H9 (cell line): ENCODE measurements around the gene SCLY. TPM values are rescaled to one million over a fixed set of nuclear protein-coding genes. Genes with fewer than 3 reads are reported as not detected.

Experiments
- DNase-seq: peaks from one replicate; pipeline ENCODE4 v3.0.0-alpha.2; 2017
- H2AFZ ChIP-seq: one replicate; pipeline ENCODE4 v1.6.1; 2013; ENCODE audit warnings: mild to moderate bottlenecking, low read length, control low read depth, moderate library complexity
- H2AK5ac ChIP-seq: 2 replicates; pipeline ENCODE4 v1.6.1; 2013; ENCODE audit warnings: low read length, control low read depth, mixed read lengths; ENCODE audit not compliant: insufficient read length
- H2BK120ac ChIP-seq: one replicate; pipeline ENCODE4 v1.6.1; 2013; ENCODE audit warnings: low read depth, mild to moderate bottlenecking, low read length, control low read depth, inconsistent platforms; ENCODE audit not compliant: poor library complexity, severe bottlenecking
- H2BK12ac ChIP-seq: 2 replicates; pipeline ENCODE4 v1.6.1; 2013; ENCODE audit warnings: low read length, control low read depth, mixed read lengths, low read depth; ENCODE audit not compliant: insufficient read length
- H2BK15ac ChIP-seq: 2 replicates; pipeline ENCODE4 v1.6.1; 2013; ENCODE audit warnings: low read depth, low read length, control low read depth
- H2BK20ac ChIP-seq: one replicate; pipeline ENCODE4 v1.6.1; 2013; ENCODE audit warnings: low read depth, mild to moderate bottlenecking, low read length, control low read depth, inconsistent platforms; ENCODE audit not compliant: poor library complexity, severe bottlenecking
- H2BK5ac ChIP-seq: 2 replicates; pipeline ENCODE4 v1.6.1; 2013; ENCODE audit warnings: low read length, control low read depth, mixed read lengths; ENCODE audit not compliant: insufficient read length
- H3K14ac ChIP-seq: 2 replicates; pipeline ENCODE4 v1.6.1; 2013; ENCODE audit warnings: low read length, control low read depth; ENCODE audit not compliant: insufficient read depth
- H3K18ac ChIP-seq: 2 replicates; pipeline ENCODE4 v1.6.1; 2013; ENCODE audit warnings: low read depth, mild to moderate bottlenecking, mixed read lengths, low read length, control low read depth; ENCODE audit not compliant: insufficient read length
- H3K23ac ChIP-seq: 2 replicates; pipeline ENCODE4 v1.6.1; 2013; ENCODE audit warnings: low read length, control low read depth, mixed read lengths, low read depth; ENCODE audit not compliant: insufficient read length
- H3K23me2 ChIP-seq: 2 replicates; pipeline ENCODE4 v1.6.1; 2013; ENCODE audit warnings: low read depth, mild to moderate bottlenecking, mixed read lengths, low read length, control low read depth; ENCODE audit not compliant: insufficient read length, poor library complexity, severe bottlenecking
- H3K27ac ChIP-seq: 2 replicates; pipeline ENCODE4 v1.5.1; 2013; ENCODE audit warnings: low read length, control low read depth, mixed read lengths, low read depth; ENCODE audit not compliant: insufficient read length
- H3K27me3 ChIP-seq: 2 replicates; pipeline ENCODE4 v1.6.1; 2013; ENCODE audit warnings: low read length, control low read depth, inconsistent platforms; ENCODE audit not compliant: insufficient read depth
- H3K4ac ChIP-seq: 2 replicates; pipeline ENCODE4 v1.6.1; 2013; ENCODE audit warnings: low read depth, mild to moderate bottlenecking, control low read depth, inconsistent platforms, low read length, moderate library complexity
- H3K4me1 ChIP-seq: 2 replicates; pipeline ENCODE4 v1.6.1; 2013; ENCODE audit warnings: low read length, control low read depth, inconsistent platforms; ENCODE audit not compliant: insufficient read depth
- H3K4me2 ChIP-seq: 2 replicates; pipeline ENCODE4 v1.6.1; 2013; ENCODE audit warnings: low read length, control low read depth, mixed read lengths; ENCODE audit not compliant: insufficient read length, insufficient read depth
- H3K56ac ChIP-seq: 2 replicates; pipeline ENCODE4 v1.6.1; 2013; ENCODE audit warnings: low read depth, mild to moderate bottlenecking, mixed read lengths, low read length, control low read depth; ENCODE audit not compliant: insufficient read length
- H3K79me1 ChIP-seq: 2 replicates; pipeline ENCODE4 v1.6.1; 2013; ENCODE audit warnings: low read depth, mild to moderate bottlenecking, moderate library complexity, low read length, control low read depth, inconsistent platforms; ENCODE audit not compliant: insufficient read depth, poor library complexity, severe bottlenecking
- H3K79me2 ChIP-seq: 2 replicates; pipeline ENCODE4 v1.6.1; 2013; ENCODE audit warnings: low read length, control low read depth, inconsistent platforms; ENCODE audit not compliant: insufficient read depth
- H3K9ac ChIP-seq: 2 replicates; pipeline ENCODE4 v1.6.1; 2013; ENCODE audit warnings: low read length, control low read depth, mixed read lengths; ENCODE audit not compliant: insufficient read length; ENCODE audit errors: extremely low read depth
- H3K9me3 ChIP-seq: one replicate; pipeline ENCODE4 v1.6.1; 2013; ENCODE audit warnings: low read depth, low read length, inconsistent platforms; ENCODE audit not compliant: control insufficient read depth
- H3T11ph ChIP-seq: one replicate; pipeline ENCODE4 v1.6.1; 2013; ENCODE audit warnings: mild to moderate bottlenecking, low read length, control low read depth, inconsistent platforms
- H4K20me1 ChIP-seq: one replicate; pipeline ENCODE4 v1.6.1; 2013; ENCODE audit not compliant: control insufficient read depth, insufficient read length, insufficient read depth
- H4K5ac ChIP-seq: 2 replicates; pipeline ENCODE4 v1.6.1; 2013; ENCODE audit warnings: low read depth, mild to moderate bottlenecking, mixed read lengths, low read length, control low read depth; ENCODE audit not compliant: insufficient read length
- H4K8ac ChIP-seq: replicated peaks from 2 replicates; pipeline ENCODE4 v1.6.1; 2013; ENCODE audit warnings: low read length, control low read depth, mixed read lengths, low read depth; ENCODE audit not compliant: insufficient read length
- H4K91ac ChIP-seq: 2 replicates; pipeline ENCODE4 v1.6.1; 2013; ENCODE audit warnings: low read depth, mild to moderate bottlenecking, moderate library complexity, mixed read lengths, low read length, control low read depth; ENCODE audit not compliant: insufficient read length
- H3K27ac Mint-ChIP-seq, 3 experiments: 2 replicates in 2 of 3; 3 replicates in 1 of 3; pipeline ENCODE4 v1.8.0; 2020 to 2021; ENCODE audit warnings: mixed read lengths in 3 of 3, mild to moderate bottlenecking in 1 of 3, moderate library complexity in 1 of 3
- H3K27me3 Mint-ChIP-seq: 2 replicates; pipeline ENCODE4 v1.8.0; 2021; ENCODE audit warnings: low read depth, mild to moderate bottlenecking, moderate library complexity, mixed read lengths
- H3K36me3 Mint-ChIP-seq, 3 experiments: 2 replicates in 2 of 3; 3 replicates in 1 of 3; pipeline ENCODE4 v1.8.0; 2020 to 2021; ENCODE audit warnings: low read depth in 3 of 3, mixed read lengths in 3 of 3; ENCODE audit not compliant: insufficient read depth in 1 of 3
- H3K4me1 Mint-ChIP-seq, 2 experiments: 2 replicates each; pipeline ENCODE4 v1.8.0; 2020; ENCODE audit warnings: mixed read lengths in 2 of 2
- H3K4me3 Mint-ChIP-seq, 2 experiments: 2 replicates in 1 of 2; 3 replicates in 1 of 2; pipeline ENCODE4 v1.8.0; 2020 to 2021; ENCODE audit warnings: mild to moderate bottlenecking in 2 of 2, mixed read lengths in 2 of 2, moderate library complexity in 1 of 2
- H3K9me3 Mint-ChIP-seq, 2 experiments: 2 replicates in 1 of 2; 3 replicates in 1 of 2; pipeline ENCODE4 v1.8.0; 2020; ENCODE audit warnings: mild to moderate bottlenecking in 2 of 2, mixed read lengths in 2 of 2, moderate library complexity in 1 of 2
- CTCF ChIP-seq: fragments of 200-600 bp; sonication (generic); conservative IDR thresholded peaks from 3 replicates; pipeline ENCODE4 v1.8.0; 2021; ENCODE audit warnings: antibody characterized with exemption, mild to moderate bottlenecking
- WGBS: extraction: QIAGEN DNeasy Blood & Tissue Kit; methylation state at CpG from one replicate; pipeline ENCODE4 v1.1.7; 2013; ENCODE audit warnings: missing lambda C conversion rate, low lambda C conversion rate, mixed read lengths; ENCODE audit not compliant: insufficient read length; ENCODE audit errors: extremely low coverage; 5-methylcytosine and 5-hydroxymethylcytosine counted together
- total RNA-seq: library from RNA; stranded (reverse); gene quantifications from 2 replicates; pipeline ENCODE4 v1.2.1, GENCODE V29; 2021

Gene SCLY
- total RNA-seq, 1 experiment from 2014 or later = 55.3 TPM

GRCh38 chr2:238038203-238038602 lies 22.6 kb upstream of the SCLY start:
- Histone ChIP-seq H4K5ac (no peak overlapping the region), H3K27me3 (no peaks in the 10 kb centered on the region), H2BK120ac (no peak overlapping the region), H3K79me1 (no peaks in the 10 kb centered on the region), H2BK5ac (no peak overlapping the region), H4K20me1 (no peaks in the 10 kb centered on the region), H2AK5ac (no peak overlapping the region), H3K14ac (no peak overlapping the region), H3K4ac (no peak overlapping the region), H2BK12ac (no peak overlapping the region), H3K18ac (no peak overlapping the region), H3T11ph (no peak overlapping the region), H2AFZ (no peak overlapping the region), H3K4me2 (no peak overlapping the region), H4K8ac (no peak overlapping the region), H4K91ac (no peak overlapping the region), H3K9me3 (no peaks in the 10 kb centered on the region), H2BK20ac (no peak overlapping the region), H3K23me2 (no peaks in the 10 kb centered on the region), H3K23ac (no peak overlapping the region), H3K56ac (no peak overlapping the region), H3K27ac (no peak overlapping the region), H3K4me1 (no peaks in the 10 kb centered on the region), H3K9ac (no peak overlapping the region), H3K79me2 (no peaks in the 10 kb centered on the region), H2BK15ac (no peak overlapping the region)
- no peaks in the 10 kb centered on the region for H3K27me3 Mint-ChIP-seq
- DNase-seq = no peak
- H3K4me1 Mint-ChIP-seq = no peaks in the 10 kb centered on the region
- H3K36me3 Mint-ChIP-seq = peaks cover 19 to 70% (median 30%) of the 10 kb centered on the region in 3 experiments; a peak in 6 of 7 replicates
- no peaks in the 10 kb centered on the region for H3K9me3 Mint-ChIP-seq
- no peak overlapping the region for H3K27ac Mint-ChIP-seq
- H3K4me3 Mint-ChIP-seq = no peak overlapping the region
- WGBS = no CpG with 5 or more reads among the region's 8 CpGs
- no peak for TF ChIP-seq CTCF
